Adrenal gland (tissue), 5 donors: ENCODE data around the gene LBP.

ENCODE experiments used
- POLR2A ChIP-seq, 2 donors: fragments of 450-650 bp; IDR thresholded peaks; one replicate each; pipeline ENCODE4 v1.6.1; 2017; ENCODE audit warnings: antibody characterized with exemption in 2 of 2, mild to moderate bottlenecking in 2 of 2, moderate library complexity in 1 of 2
- TF ChIP-seq, protein P1 (sequence below), 6 experiments: fragments of 450-650 bp in 4 of 6; fragments of 200-600 bp in 2 of 6; sonication (generic) in 1 of 6; IDR thresholded peaks; 1 replicate in 5 of 6; 2 replicates in 1 of 6; pipeline versions ENCODE4 v1.5.1 to v1.8.0; 2016 to 2021; ENCODE audit warnings: antibody characterized with exemption in 6 of 6, mild to moderate bottlenecking in 2 of 6, moderate library complexity in 1 of 6
- donor health status: DM: no; HTN: no; CAD: no.

DNA sequence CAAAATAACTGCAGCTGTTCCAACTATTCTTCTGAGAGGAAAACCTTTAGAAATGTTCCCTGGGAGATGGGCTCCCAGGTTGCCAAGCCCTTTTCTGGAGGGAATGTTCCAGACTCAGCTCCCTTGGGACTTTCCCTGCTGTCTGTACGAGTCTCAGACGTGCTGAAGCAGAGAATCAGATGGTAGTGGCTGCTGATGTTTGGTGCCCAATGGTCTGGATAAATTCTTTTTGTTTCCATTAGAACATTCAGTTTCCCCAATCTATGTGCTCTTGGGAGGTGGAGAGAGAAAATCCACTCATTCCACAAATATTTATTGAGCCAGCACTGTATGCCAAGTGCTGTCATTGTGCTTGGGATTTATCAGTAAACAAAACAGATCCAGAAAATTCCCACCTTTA, 48.9 kb downstream of the LBP start:
- TF ChIP-seq, protein P1, sequence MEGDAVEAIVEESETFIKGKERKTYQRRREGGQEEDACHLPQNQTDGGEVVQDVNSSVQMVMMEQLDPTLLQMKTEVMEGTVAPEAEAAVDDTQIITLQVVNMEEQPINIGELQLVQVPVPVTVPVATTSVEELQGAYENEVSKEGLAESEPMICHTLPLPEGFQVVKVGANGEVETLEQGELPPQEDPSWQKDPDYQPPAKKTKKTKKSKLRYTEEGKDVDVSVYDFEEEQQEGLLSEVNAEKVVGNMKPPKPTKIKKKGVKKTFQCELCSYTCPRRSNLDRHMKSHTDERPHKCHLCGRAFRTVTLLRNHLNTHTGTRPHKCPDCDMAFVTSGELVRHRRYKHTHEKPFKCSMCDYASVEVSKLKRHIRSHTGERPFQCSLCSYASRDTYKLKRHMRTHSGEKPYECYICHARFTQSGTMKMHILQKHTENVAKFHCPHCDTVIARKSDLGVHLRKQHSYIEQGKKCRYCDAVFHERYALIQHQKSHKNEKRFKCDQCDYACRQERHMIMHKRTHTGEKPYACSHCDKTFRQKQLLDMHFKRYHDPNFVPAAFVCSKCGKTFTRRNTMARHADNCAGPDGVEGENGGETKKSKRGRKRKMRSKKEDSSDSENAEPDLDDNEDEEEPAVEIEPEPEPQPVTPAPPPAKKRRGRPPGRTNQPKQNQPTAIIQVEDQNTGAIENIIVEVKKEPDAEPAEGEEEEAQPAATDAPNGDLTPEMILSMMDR (IDR thresholded peaks at IDR 0.05) = no peak
- no peak for TF ChIP-seq POLR2A (IDR thresholded peaks at IDR 0.05)
